ENCODE measurements around the gene PPAN.

DNA sequence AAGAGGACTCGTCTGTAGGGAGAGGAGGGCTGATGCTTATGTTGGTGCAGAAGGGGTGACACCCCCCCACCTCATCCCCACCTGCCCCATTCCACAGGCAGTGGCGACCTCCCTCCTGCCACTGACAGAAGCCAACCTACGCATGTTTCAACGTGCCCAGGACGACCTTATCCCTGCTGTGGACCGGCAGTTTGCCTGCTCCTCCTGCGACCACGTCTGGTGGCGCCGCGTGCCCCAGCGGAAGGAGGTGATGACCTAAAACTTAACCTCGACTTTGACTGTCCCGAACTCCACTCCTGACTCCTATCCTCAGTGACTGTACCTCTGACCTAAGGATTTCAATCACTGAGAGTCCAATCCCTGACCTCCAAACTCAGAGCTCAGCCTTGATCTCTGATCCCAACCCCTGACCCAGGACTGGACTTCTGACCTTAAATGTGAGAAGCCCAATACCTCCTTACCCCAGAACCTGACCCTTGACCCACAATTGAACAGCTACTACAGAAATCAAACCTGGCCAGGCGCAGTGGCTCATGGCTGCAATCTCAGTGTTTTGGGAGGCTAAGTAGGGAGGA is 16.3 kb upstream of the PPAN start:
- TF ChIP-seq POLR2A (IDR thresholded peaks at IDR 0.05; ENCODE audit: low read depth, low read length) (no peak), POLR2AphosphoS5 (IDR thresholded peaks at IDR 0.05; ENCODE audit: low read depth, low read length) (no peak)

Measured in GM12892 (cell line).